NT2/D1 (cell line): ENCODE data around the gene CST4.
"Not testable (repeated sequence)": the region's sequence is repeated elsewhere in the genome, so short reads cannot be mapped to it uniquely, and the experiment has no call there.

Experiments used
- DNase-seq: peaks from one replicate; pipeline ENCODE4 v3.0.0-alpha.2; 2011; ENCODE audit warnings: low read depth, low spot score
- H3K27me3 ChIP-seq: 2 replicates; pipeline ENCODE4 v1.6.0; 2011; ENCODE audit warnings: mild to moderate bottlenecking; ENCODE audit not compliant: insufficient read length, insufficient read depth
- H3K36me3 ChIP-seq: 2 replicates; pipeline ENCODE4 v1.6.1; 2011; ENCODE audit warnings: mild to moderate bottlenecking, low read length, mixed read lengths; ENCODE audit not compliant: insufficient read depth, insufficient read length
- H3K4me1 ChIP-seq: 2 replicates; pipeline ENCODE4 v1.5.1; 2011; ENCODE audit not compliant: insufficient read depth, insufficient read length
- H3K4me3 ChIP-seq: 2 replicates; pipeline ENCODE4 v1.5.1; 2011; ENCODE audit warnings: low read depth; ENCODE audit not compliant: insufficient read length
- H3K9ac ChIP-seq: 2 replicates; pipeline ENCODE4 v1.6.0; 2011; ENCODE audit warnings: low read depth; ENCODE audit not compliant: insufficient read length
- H3K9me3 ChIP-seq: 2 replicates; pipeline ENCODE4 v1.5.1; 2011; ENCODE audit warnings: mild to moderate bottlenecking, low read length; ENCODE audit not compliant: insufficient read depth
- SUZ12 ChIP-seq: IDR thresholded peaks from 2 replicates; pipeline ENCODE4 v1.6.1; 2011; ENCODE audit not compliant: insufficient read length, insufficient read depth; ENCODE audit errors: extremely low read depth
- YY1 ChIP-seq: IDR thresholded peaks from 2 replicates; pipeline ENCODE4 v1.6.1; 2011; ENCODE audit not compliant: insufficient read length, insufficient read depth
- ZNF274 ChIP-seq: IDR thresholded peaks from 2 replicates; pipeline ENCODE4 v1.6.1; 2011; ENCODE audit warnings: mild to moderate bottlenecking, low read depth, low read length

The CST4 gene

DNA sequence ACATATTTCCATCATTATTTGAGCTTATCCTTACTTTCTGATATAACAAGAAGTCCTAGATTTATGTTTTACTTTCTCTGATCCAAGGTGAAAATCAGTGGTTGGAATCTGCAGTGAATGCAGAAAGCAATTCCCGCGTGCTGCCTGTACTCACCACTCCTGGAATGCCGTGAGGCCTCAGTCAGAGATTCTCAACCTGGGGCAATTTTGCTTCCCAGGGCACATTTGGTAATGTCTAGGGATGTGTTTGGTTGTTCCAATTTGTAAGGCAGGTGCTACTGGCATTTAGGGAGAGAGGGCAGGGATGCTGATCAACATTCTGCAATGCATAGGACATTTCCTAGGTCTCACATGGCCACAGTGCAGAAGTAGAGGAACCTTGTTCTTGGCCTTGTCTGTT, 23.9 kb downstream of the CST4 start:
- Histone ChIP-seq H3K27me3 (no peaks in the 10 kb centered on the region), H3K9ac (no peak overlapping the region), H3K9me3 (no peaks in the 10 kb centered on the region), H3K36me3 (no peaks in the 10 kb centered on the region), H3K4me1 (no peaks in the 10 kb centered on the region), H3K4me3 (no peak overlapping the region)
- TF ChIP-seq ZNF274 (no peak), SUZ12 (no peak), YY1 (no peak)
- DNase-seq: no peak

DNA sequence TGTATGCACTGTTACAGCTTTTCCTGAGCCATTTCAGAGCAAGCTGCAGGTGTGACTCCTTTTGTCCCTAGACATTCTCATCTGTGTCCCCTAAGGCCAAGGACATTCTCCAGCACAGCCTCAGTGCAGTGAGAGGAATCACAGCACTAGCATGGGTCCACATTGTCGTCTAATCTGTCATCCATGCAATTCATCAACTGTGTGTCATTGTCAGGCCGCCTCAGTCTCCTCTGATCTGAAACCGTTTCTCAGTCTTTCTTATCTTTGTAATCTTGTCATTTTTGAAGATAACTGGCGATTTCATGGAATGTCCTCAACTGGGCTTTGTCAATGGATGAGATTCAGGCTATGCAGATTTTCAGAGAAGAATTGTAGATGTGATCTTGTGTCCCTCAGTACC, 24.8 kb downstream of the CST4 start:
- H3K4me3 ChIP-seq: not testable (repeated sequence)

DNA sequence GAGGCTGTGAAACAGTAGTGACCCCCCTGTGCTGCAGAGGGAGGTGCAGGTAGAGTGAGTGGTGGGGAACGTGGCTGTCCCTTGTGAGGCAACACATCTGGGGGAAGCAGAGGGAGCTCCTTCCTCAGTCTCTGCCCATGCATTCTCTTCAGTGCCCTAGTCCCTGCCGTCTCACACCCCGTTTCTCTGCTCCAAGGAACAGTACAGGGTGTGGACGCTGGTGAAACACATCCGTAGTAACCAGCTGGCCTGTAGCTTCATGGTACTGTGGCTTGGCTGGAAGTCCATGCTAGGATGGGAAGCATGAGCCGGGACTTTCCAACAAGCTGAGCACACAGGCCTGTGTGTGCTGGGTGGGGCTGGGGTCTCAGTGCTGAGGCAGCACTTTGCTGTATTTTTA, 25.7 kb downstream of the CST4 start:
- H3K9ac ChIP-seq: no peak overlapping the region
- no peak for DNase-seq
- no peaks in the 10 kb centered on the region for H3K4me1 ChIP-seq
- no peak for TF ChIP-seq SUZ12
- TF ChIP-seq ZNF274: no peak
- TF ChIP-seq YY1: no peak
- H3K9me3 ChIP-seq: no peaks in the 10 kb centered on the region
- H3K27me3 ChIP-seq: no peaks in the 10 kb centered on the region
- H3K36me3 ChIP-seq: no peaks in the 10 kb centered on the region
- no peak overlapping the region for H3K4me3 ChIP-seq

More for the DNA sequence above, 24.8 kb downstream of the CST4 start:
- DNase-seq, H3K9ac ChIP-seq, H3K9me3 ChIP-seq, H3K27me3 ChIP-seq, H3K36me3 ChIP-seq, H3K4me1 ChIP-seq: not testable (repeated sequence)

- TF ChIP-seq SUZ12 (no peak), ZNF274 (no peak), YY1 (no peak)
- H3K9ac ChIP-seq: no peak overlapping the region
- no peaks in the 10 kb centered on the region for H3K36me3 ChIP-seq
- no peaks in the 10 kb centered on the region for H3K4me1 ChIP-seq
- no peak overlapping the region for H3K4me3 ChIP-seq
- no peak for DNase-seq
- no peaks in the 10 kb centered on the region for H3K9me3 ChIP-seq
- H3K27me3 ChIP-seq: no peaks in the 10 kb centered on the region
Measured at GRCh38 chr20:23662276-23662870, 26.5 kb downstream of the CST4 start.

- no peak for TF ChIP-seq ZNF274
- no peak for TF ChIP-seq YY1
- TF ChIP-seq SUZ12: no peak
- Histone ChIP-seq H3K4me3 (no peak overlapping the region), H3K27me3 (no peaks in the 10 kb centered on the region), H3K9ac (no peak overlapping the region), H3K4me1 (no peaks in the 10 kb centered on the region), H3K9me3 (no peaks in the 10 kb centered on the region), H3K36me3 (no peaks in the 10 kb centered on the region)
- no peak for DNase-seq
Measured at GRCh38 chr20:23661002-23661429, 27.8 kb downstream of the CST4 start.

- no peaks in the 10 kb centered on the region for H3K4me1 ChIP-seq
- no peak overlapping the region for H3K9ac ChIP-seq
- no peaks in the 10 kb centered on the region for H3K36me3 ChIP-seq
- no peaks in the 10 kb centered on the region for H3K27me3 ChIP-seq
- no peaks in the 10 kb centered on the region for H3K9me3 ChIP-seq
- H3K4me3 ChIP-seq: no peak overlapping the region
- TF ChIP-seq YY1: no peak
- TF ChIP-seq ZNF274: no peak
- DNase-seq: no peak
Measured at GRCh38 chr20:23659989-23660837, 28.6 kb downstream of the CST4 start.

- H3K9me3 ChIP-seq, H3K36me3 ChIP-seq, H3K9ac ChIP-seq, H3K27me3 ChIP-seq, H3K4me1 ChIP-seq, DNase-seq, H3K4me3 ChIP-seq: not testable (repeated sequence)
Measured at GRCh38 chr20:23659610-23659988, 29.2 kb downstream of the CST4 start.
